WTC11 (cell line): Measurements from ENCODE around the gene CIZ1.

Source experiments
- ATF3 ChIP-seq: sonication (generic); formaldehyde crosslinking; conservative IDR thresholded peaks from 2 replicates; pipeline ENCODE4 v1.8.1; 2022; ENCODE audit warnings: mild to moderate bottlenecking, missing genetic modification reagents
- CTCF ChIP-seq: fragments of 200-600 bp; IDR thresholded peaks from 2 replicates; pipeline ENCODE4 v1.8.0; 2022; ENCODE audit warnings: antibody characterized with exemption
- E2F1 ChIP-seq: sonication (generic); formaldehyde crosslinking; IDR thresholded peaks from 2 replicates; pipeline ENCODE4 v1.8.0; 2022; ENCODE audit warnings: mild to moderate bottlenecking, missing genetic modification reagents
- E2F4 ChIP-seq: sonication (generic); formaldehyde crosslinking; IDR thresholded peaks from 2 replicates; pipeline ENCODE4 v1.8.1; 2022; ENCODE audit warnings: low read depth, mild to moderate bottlenecking, moderate library complexity, missing genetic modification reagents, borderline replicate concordance
- ELF4 ChIP-seq: sonication (generic); formaldehyde crosslinking; IDR thresholded peaks from 2 replicates; pipeline ENCODE4 v1.8.1; 2022; ENCODE audit warnings: low read depth, mild to moderate bottlenecking, moderate library complexity, missing genetic modification reagents
- GABPB1 ChIP-seq: sonication (generic); formaldehyde crosslinking; IDR thresholded peaks from 2 replicates; pipeline ENCODE4 v1.8.1; 2023; ENCODE audit warnings: mild to moderate bottlenecking, missing genetic modification reagents
- NFATC4 ChIP-seq: fragments of 250-450 bp; sonication (Bioruptor Pico); IDR thresholded peaks from 2 replicates; pipeline ENCODE4 v1.9.0; 2021; ENCODE audit warnings: mild to moderate bottlenecking
- PREB ChIP-seq: sonication (generic); formaldehyde crosslinking; IDR thresholded peaks from 2 replicates; pipeline ENCODE4 v1.8.1; 2022; ENCODE audit warnings: mild to moderate bottlenecking, missing genetic modification reagents, moderate library complexity, borderline replicate concordance
- RELA ChIP-seq: sonication (generic); formaldehyde crosslinking; IDR thresholded peaks from 2 replicates; pipeline ENCODE4 v1.8.1; 2022; ENCODE audit warnings: missing genetic modification reagents, mild to moderate bottlenecking, borderline replicate concordance
- USF1 ChIP-seq: sonication (generic); formaldehyde crosslinking; IDR thresholded peaks from 2 replicates; pipeline ENCODE4 v1.8.0; 2022; ENCODE audit warnings: mild to moderate bottlenecking, missing genetic modification reagents
- ZNF121 ChIP-seq: sonication (generic); formaldehyde crosslinking; IDR thresholded peaks from 2 replicates; pipeline ENCODE4 v1.8.0; 2023; ENCODE audit warnings: missing genetic modification reagents
- ZNF138 ChIP-seq: sonication (generic); formaldehyde crosslinking; conservative IDR thresholded peaks from 2 replicates; pipeline ENCODE4 v1.8.1; 2022; ENCODE audit warnings: mild to moderate bottlenecking, moderate library complexity, missing genetic modification reagents
- ZNF232 ChIP-seq: sonication (generic); formaldehyde crosslinking; IDR thresholded peaks from 2 replicates; pipeline ENCODE4 v1.8.0; 2022; ENCODE audit warnings: mild to moderate bottlenecking, missing genetic modification reagents
- ZNF317 ChIP-seq: sonication (generic); formaldehyde crosslinking; IDR thresholded peaks from 2 replicates; pipeline ENCODE4 v1.8.1; 2023; ENCODE audit warnings: low read depth, mild to moderate bottlenecking, moderate library complexity, missing genetic modification reagents, borderline replicate concordance

GRCh38 chr9:128231638-128232527 lies 40.5 kb upstream of the CIZ1 start:
- TF ChIP-seq ZNF317 (CRISPR knock-in tag) (no peak), CTCF (no peak), PREB (no peak), RELA (CRISPR knock-in tag) (no peak), ATF3 (CRISPR knock-in tag) (no peak), ZNF232 (CRISPR knock-in tag) (no peak), E2F4 (CRISPR knock-in tag) (no peak), E2F1 (CRISPR knock-in tag) (no peak), NFATC4 (CRISPR knock-in tag) (no peak), GABPB1 (CRISPR knock-in tag) (no peak), ZNF138 (CRISPR knock-in tag) (no peak), ELF4 (CRISPR knock-in tag) (no peak), ZNF121 (CRISPR knock-in tag) (no peak), USF1 (no peak)
